Measurements from ENCODE around the gene HK3. TPM values are rescaled to one million over a fixed set of nuclear protein-coding genes. Genes with fewer than 3 reads are reported as not detected.

The HK3 gene
- polyA plus RNA-seq, 5 donors: 0.64 to 1.0 (median 0.74) TPM

- DNase-seq: no peak
Measured at GRCh38 chr5:176850371-176851245, 48.5 kb downstream of the HK3 start.

- DNase-seq: no peak
Measured at GRCh38 chr5:176849611-176850227, 49.4 kb downstream of the HK3 start.

- no peak for DNase-seq
Measured at GRCh38 chr5:176848651-176849050, 50.5 kb downstream of the HK3 start.

- no peak for DNase-seq
Measured at GRCh38 chr5:176847726-176848290, 51.3 kb downstream of the HK3 start.

- no peak for DNase-seq
Measured at GRCh38 chr5:176847148-176847547, 52.0 kb downstream of the HK3 start.

- no peak for DNase-seq
Measured at GRCh38 chr5:176846335-176847140, 52.6 kb downstream of the HK3 start.

DNA sequence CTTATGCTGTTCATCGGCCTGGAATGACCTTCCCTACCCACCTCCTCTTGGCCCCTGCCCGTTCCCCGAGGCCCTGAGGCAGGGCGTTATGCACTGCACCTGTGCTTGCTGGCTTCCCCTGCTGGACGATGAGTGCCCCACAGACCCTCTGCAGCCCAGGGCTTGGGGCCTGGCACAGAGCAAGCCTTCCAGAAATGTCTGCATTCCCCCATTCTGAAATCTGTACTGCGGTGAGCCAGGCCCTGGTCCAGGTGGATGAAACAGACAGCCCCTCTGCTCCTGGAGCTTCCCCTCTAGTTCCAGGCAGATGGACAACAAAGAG is 53.8 kb downstream of the HK3 start:
- DNase-seq: no peak

DNA sequence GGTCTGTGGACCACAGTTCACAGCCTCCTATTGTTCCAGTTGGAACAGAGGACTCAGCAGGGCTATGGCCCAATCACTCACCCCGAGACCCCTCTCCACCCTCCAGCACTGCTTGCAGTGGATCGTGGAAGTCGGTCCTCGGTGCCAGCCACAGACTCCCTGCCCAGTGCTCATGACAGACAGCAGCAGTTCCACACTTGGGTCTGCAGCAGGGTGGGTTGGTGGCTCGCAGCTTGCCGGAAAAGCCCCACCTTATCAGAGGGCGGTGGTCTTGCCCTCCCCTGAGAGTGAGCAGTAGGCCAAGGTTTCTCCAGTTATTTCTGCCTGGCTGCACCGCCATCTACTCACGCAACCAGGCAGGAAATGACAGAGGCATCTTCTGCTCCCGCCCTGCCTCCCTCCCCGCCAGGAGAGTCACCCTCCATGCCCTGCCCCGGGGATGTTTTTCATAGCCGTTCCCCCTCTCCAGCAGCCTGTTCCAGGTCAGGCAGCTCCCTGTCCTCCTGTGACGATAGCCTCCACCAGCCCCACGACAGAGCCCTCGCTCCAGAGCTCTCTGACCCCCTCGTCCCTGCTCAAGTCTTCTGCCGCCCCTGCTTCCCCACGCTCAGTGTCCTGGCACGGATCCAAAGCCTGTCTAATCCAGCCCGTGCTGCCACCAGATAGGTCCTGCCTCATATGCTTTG is 54.3 kb downstream of the HK3 start:
- no peak for DNase-seq

DNA sequence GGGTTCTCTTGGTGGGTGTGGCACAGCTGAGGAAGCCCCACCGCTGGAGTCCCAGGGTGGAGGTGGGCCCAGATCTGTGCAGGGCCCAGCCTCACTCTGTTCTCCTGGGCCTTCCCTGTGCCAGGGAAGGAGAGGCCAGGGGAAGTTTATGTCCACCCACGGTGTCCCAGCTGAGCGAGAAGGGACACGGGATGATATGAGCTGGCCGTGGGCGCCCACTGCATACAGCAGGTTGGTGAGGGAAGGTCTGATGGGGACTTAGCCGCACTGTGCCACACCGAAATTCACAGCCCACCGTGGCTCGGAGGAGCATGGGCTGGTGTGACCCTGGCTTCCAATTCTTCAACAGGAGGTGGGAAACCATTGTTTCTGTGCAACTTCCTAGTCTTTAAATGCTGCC is 54.9 kb downstream of the HK3 start:
- no peak for DNase-seq

- no peak for DNase-seq
Measured at GRCh38 chr5:176843673-176844072, 55.5 kb downstream of the HK3 start.

GRCh38 chr5:176837707-176838115 is 61.4 kb downstream of the HK3 start:
- peak; percentile 87 to 91 for DNase-seq

- no peak for DNase-seq
Measured at GRCh38 chr5:176836811-176837706, 62.1 kb downstream of the HK3 start.

DNA sequence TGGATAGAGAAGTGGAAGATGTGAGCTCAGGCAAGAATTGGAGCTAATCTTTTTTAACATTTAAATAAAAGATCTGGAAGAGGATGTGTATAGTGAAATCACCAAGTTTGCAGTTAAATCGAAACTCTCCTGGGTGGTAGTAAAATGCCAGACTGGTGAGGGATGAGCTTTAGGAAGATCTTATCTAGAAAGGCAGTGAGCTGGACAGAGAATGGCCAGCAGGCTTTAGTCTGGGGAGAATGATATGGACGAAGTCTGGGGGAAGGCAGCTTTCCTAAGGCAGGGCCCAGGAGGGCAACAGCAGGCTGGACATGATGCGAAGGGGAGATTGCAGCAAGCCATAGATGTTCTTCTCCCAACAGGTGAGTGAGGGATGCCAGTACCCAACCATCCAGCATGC is 63.2 kb downstream of the HK3 start:
- no peak for DNase-seq

- no peak for DNase-seq
Measured at GRCh38 chr5:176833286-176833685, 65.9 kb downstream of the HK3 start.

DNA sequence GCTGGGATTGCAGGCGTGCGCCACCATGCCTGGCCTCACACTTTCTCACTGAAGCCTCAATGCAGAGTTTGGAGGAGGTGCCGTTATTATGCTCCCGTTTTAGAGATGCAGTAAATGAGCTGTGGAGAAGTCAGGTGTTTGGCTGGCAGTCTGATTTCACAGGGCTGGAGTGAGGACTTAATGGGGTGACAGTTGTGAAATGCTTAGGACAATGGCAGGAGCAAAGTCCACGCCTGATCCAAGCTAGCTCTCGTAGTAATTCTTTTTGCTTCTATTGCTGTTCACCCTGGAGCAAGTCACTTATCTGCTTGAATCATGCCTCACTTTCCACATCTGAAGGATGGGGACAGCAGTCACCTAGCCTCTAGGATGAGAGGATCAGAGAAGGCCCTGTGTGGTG is 67.0 kb downstream of the HK3 start:
- DNase-seq: no peak

- DNase-seq: no peak
Measured at GRCh38 chr5:176831425-176831824, 67.7 kb downstream of the HK3 start.

DNA sequence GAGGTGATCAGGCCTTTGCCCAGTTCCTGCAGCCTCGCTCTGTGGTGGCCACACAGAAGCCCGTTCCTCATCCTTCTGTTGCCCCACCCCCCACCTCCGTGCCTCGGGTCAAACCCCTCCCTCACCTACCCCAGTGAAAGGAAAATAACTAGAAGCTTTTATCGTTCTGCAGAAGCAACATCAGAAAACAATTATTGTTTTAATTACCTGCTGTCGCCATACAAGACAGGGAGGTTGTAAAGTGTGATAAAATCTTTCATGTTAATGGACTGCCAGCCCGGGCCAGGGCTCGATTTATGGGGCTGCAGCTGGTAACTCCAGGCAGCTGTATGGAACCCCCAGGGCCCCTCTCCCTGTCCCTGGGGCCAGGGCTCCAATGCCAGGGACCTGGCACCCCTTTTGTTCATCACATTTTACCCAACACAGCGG is 68.1 kb downstream of the HK3 start:
- no peak for DNase-seq

All from right lung (tissue), 5 donors.